ENCODE data around the gene PITPNB.

DNA sequence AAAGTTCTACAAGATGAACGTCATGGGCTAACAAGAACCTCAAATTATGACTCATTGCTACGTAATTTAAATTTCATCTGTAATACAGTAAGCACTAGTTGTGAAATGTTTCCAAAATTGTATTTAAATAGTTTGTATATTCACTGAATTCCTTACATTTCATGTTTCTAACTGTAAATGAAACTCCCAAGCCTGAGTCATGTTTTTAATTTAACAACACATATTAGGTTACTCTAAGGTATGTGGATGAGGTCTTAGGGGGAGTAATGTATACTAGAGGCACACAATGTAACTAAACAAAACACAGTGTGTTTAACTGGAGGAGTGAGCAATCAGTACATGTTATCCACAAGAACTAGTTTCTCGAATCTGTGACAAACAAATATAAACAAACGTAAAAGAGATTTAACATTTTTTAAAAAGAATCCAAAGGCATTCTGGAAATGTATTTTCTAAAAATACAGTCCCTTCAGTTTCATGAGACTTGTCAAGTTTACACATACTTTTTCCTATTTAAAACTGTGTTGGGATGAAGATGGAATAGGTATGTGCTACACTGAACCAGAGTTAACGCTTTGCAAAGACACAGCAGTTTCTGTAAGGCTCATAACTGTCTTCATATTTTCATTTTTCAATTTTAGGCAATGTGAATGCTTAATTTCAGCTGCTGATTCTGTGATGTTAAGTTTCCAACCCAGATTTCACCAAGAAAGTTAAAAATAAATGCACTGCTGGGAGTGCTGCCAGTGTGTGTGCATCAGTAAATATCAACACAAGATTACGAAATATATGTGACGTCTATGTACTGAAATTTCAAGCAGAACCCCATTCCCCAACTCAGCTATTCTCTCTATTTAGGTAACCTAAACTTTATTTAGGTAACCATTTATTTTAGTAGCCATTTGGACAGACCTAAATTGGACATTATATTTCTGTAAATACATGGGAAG is 52.6 kb downstream of the PITPNB start:
- TF ChIP-seq CTCF (IDR thresholded peaks at IDR 0.05) (no peak), NR2C2 (CRISPR knock-in tag; IDR thresholded peaks at IDR 0.05) (no peak), PREB (CRISPR knock-in tag; IDR thresholded peaks at IDR 0.05; ENCODE audit: borderline replicate concordance) (no peak), E2F4 (CRISPR knock-in tag; IDR thresholded peaks at IDR 0.05; ENCODE audit: borderline replicate concordance, low read depth) (no peak), E2F1 (CRISPR knock-in tag; IDR thresholded peaks at IDR 0.05) (no peak), NFYB (CRISPR knock-in tag; conservative IDR thresholded peaks at IDR 0.05; ENCODE audit: low read depth) (no peak), RELA (CRISPR knock-in tag; IDR thresholded peaks at IDR 0.05; ENCODE audit: borderline replicate concordance) (no peak)
- TF ChIP-seq, protein P1, sequence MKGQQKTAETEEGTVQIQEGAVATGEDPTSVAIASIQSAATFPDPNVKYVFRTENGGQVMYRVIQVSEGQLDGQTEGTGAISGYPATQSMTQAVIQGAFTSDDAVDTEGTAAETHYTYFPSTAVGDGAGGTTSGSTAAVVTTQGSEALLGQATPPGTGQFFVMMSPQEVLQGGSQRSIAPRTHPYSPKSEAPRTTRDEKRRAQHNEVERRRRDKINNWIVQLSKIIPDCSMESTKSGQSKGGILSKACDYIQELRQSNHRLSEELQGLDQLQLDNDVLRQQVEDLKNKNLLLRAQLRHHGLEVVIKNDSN (CRISPR knock-in tag; IDR thresholded peaks at IDR 0.05), result no peak
- TF ChIP-seq, protein P2, sequence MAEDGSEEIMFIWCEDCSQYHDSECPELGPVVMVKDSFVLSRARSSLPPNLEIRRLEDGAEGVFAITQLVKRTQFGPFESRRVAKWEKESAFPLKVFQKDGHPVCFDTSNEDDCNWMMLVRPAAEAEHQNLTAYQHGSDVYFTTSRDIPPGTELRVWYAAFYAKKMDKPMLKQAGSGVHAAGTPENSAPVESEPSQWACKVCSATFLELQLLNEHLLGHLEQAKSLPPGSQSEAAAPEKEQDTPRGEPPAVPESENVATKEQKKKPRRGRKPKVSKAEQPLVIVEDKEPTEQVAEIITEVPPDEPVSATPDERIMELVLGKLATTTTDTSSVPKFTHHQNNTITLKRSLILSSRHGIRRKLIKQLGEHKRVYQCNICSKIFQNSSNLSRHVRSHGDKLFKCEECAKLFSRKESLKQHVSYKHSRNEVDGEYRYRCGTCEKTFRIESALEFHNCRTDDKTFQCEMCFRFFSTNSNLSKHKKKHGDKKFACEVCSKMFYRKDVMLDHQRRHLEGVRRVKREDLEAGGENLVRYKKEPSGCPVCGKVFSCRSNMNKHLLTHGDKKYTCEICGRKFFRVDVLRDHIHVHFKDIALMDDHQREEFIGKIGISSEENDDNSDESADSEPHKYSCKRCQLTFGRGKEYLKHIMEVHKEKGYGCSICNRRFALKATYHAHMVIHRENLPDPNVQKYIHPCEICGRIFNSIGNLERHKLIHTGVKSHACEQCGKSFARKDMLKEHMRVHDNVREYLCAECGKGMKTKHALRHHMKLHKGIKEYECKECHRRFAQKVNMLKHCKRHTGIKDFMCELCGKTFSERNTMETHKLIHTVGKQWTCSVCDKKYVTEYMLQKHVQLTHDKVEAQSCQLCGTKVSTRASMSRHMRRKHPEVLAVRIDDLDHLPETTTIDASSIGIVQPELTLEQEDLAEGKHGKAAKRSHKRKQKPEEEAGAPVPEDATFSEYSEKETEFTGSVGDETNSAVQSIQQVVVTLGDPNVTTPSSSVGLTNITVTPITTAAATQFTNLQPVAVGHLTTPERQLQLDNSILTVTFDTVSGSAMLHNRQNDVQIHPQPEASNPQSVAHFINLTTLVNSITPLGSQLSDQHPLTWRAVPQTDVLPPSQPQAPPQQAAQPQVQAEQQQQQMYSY (CRISPR knock-in tag; IDR thresholded peaks at IDR 0.05), result no peak
- TF ChIP-seq, protein P3, sequence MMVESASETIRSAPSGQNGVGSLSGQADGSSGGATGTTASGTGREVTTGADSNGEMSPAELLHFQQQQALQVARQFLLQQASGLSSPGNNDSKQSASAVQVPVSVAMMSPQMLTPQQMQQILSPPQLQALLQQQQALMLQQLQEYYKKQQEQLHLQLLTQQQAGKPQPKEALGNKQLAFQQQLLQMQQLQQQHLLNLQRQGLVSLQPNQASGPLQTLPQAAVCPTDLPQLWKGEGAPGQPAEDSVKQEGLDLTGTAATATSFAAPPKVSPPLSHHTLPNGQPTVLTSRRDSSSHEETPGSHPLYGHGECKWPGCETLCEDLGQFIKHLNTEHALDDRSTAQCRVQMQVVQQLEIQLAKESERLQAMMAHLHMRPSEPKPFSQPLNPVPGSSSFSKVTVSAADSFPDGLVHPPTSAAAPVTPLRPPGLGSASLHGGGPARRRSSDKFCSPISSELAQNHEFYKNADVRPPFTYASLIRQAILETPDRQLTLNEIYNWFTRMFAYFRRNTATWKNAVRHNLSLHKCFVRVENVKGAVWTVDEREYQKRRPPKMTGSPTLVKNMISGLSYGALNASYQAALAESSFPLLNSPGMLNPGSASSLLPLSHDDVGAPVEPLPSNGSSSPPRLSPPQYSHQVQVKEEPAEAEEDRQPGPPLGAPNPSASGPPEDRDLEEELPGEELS (CRISPR knock-in tag; IDR thresholded peaks at IDR 0.05), result no peak
- TF ChIP-seq, protein P4, sequence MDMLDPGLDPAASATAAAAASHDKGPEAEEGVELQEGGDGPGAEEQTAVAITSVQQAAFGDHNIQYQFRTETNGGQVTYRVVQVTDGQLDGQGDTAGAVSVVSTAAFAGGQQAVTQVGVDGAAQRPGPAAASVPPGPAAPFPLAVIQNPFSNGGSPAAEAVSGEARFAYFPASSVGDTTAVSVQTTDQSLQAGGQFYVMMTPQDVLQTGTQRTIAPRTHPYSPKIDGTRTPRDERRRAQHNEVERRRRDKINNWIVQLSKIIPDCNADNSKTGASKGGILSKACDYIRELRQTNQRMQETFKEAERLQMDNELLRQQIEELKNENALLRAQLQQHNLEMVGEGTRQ (CRISPR knock-in tag; IDR thresholded peaks at IDR 0.05), result no peak
- TF ChIP-seq, protein P5, sequence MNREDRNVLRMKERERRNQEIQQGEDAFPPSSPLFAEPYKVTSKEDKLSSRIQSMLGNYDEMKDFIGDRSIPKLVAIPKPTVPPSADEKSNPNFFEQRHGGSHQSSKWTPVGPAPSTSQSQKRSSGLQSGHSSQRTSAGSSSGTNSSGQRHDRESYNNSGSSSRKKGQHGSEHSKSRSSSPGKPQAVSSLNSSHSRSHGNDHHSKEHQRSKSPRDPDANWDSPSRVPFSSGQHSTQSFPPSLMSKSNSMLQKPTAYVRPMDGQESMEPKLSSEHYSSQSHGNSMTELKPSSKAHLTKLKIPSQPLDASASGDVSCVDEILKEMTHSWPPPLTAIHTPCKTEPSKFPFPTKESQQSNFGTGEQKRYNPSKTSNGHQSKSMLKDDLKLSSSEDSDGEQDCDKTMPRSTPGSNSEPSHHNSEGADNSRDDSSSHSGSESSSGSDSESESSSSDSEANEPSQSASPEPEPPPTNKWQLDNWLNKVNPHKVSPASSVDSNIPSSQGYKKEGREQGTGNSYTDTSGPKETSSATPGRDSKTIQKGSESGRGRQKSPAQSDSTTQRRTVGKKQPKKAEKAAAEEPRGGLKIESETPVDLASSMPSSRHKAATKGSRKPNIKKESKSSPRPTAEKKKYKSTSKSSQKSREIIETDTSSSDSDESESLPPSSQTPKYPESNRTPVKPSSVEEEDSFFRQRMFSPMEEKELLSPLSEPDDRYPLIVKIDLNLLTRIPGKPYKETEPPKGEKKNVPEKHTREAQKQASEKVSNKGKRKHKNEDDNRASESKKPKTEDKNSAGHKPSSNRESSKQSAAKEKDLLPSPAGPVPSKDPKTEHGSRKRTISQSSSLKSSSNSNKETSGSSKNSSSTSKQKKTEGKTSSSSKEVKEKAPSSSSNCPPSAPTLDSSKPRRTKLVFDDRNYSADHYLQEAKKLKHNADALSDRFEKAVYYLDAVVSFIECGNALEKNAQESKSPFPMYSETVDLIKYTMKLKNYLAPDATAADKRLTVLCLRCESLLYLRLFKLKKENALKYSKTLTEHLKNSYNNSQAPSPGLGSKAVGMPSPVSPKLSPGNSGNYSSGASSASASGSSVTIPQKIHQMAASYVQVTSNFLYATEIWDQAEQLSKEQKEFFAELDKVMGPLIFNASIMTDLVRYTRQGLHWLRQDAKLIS (CRISPR knock-in tag; IDR thresholded peaks at IDR 0.05; ENCODE audit: borderline replicate concordance), result no peak
- TF ChIP-seq, protein P6, sequence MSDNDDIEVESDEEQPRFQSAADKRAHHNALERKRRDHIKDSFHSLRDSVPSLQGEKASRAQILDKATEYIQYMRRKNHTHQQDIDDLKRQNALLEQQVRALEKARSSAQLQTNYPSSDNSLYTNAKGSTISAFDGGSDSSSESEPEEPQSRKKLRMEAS (CRISPR knock-in tag; IDR thresholded peaks at IDR 0.05), result no peak
- TF ChIP-seq, protein P7, sequence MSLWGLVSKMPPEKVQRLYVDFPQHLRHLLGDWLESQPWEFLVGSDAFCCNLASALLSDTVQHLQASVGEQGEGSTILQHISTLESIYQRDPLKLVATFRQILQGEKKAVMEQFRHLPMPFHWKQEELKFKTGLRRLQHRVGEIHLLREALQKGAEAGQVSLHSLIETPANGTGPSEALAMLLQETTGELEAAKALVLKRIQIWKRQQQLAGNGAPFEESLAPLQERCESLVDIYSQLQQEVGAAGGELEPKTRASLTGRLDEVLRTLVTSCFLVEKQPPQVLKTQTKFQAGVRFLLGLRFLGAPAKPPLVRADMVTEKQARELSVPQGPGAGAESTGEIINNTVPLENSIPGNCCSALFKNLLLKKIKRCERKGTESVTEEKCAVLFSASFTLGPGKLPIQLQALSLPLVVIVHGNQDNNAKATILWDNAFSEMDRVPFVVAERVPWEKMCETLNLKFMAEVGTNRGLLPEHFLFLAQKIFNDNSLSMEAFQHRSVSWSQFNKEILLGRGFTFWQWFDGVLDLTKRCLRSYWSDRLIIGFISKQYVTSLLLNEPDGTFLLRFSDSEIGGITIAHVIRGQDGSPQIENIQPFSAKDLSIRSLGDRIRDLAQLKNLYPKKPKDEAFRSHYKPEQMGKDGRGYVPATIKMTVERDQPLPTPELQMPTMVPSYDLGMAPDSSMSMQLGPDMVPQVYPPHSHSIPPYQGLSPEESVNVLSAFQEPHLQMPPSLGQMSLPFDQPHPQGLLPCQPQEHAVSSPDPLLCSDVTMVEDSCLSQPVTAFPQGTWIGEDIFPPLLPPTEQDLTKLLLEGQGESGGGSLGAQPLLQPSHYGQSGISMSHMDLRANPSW (CRISPR knock-in tag; conservative IDR thresholded peaks at IDR 0.05; ENCODE audit: low read depth), result no peak

All from WTC11 (cell line).